ENCODE data around the gene LRMDA.

LRMDA gene

DNA sequence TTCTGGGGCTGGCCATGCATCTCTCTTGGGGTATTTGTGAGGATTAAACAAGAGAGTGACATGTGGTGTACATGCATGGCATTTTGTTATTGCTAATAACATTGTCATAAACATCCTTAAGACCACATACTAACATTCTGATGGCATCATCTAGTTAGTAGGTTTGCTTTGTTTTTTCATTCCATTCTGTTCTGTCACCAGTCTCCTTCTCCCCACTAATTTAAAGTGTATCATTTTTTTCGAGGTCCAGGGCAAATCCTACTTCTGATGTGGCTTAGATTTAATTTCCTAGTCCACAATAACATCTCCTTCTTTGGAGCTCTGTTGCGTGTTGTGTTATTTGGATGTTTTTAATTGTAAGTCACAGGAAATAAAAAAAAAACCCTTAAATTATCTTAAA is 248.1 kb downstream of the LRMDA start:
- Histone ChIP-seq H3K27me3 (ENCODE audit: insufficient read depth, low read depth) (no peaks in the 10 kb centered on the region), H3K4me1 (ENCODE audit: low read depth, poor library complexity, severe bottlenecking) (no peaks in the 10 kb centered on the region), H4K20me1 (ENCODE audit: insufficient read depth) (no peaks in the 10 kb centered on the region), H3K79me2 (ENCODE audit: insufficient read depth, low read depth) (no peaks in the 10 kb centered on the region), H3K4me3 (IDR thresholded peaks at IDR 0.05; ENCODE audit: insufficient read depth, low read depth, low read length) (no peak overlapping the region), H3K9ac (no peak overlapping the region), H2AFZ (ENCODE audit: low read depth) (no peak overlapping the region), H3K4me2 (no peak overlapping the region), H3K36me3 (ENCODE audit: insufficient read depth) (no peaks in the 10 kb centered on the region), H3K27ac (no peak overlapping the region)
- TF ChIP-seq, protein P1, sequence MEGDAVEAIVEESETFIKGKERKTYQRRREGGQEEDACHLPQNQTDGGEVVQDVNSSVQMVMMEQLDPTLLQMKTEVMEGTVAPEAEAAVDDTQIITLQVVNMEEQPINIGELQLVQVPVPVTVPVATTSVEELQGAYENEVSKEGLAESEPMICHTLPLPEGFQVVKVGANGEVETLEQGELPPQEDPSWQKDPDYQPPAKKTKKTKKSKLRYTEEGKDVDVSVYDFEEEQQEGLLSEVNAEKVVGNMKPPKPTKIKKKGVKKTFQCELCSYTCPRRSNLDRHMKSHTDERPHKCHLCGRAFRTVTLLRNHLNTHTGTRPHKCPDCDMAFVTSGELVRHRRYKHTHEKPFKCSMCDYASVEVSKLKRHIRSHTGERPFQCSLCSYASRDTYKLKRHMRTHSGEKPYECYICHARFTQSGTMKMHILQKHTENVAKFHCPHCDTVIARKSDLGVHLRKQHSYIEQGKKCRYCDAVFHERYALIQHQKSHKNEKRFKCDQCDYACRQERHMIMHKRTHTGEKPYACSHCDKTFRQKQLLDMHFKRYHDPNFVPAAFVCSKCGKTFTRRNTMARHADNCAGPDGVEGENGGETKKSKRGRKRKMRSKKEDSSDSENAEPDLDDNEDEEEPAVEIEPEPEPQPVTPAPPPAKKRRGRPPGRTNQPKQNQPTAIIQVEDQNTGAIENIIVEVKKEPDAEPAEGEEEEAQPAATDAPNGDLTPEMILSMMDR (conservative IDR thresholded peaks at IDR 0.05; ENCODE audit: low read depth, low read length) = no peak

DNA sequence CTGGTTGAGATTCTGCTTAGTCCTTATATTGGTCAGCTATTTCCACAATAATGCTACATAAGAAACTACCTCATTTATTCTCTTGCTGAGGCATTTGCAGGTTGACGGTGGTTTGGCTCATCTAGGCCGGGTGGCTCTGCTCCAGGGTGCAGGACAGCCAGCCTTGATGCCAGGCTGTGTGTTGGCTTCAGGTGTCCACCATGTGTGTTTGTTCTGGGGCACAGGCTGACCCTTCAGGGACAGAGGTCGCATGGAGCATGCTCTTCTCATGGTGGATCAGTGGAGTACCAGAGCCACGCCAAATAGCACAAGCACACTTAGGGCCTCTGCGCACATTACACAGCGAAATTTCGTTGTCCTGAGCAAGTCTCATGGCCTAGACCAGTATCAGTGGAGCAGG is 249.9 kb downstream of the LRMDA start:
- Histone ChIP-seq H2AFZ (ENCODE audit: low read depth) (no peak overlapping the region), H3K9ac (no peak overlapping the region), H3K4me3 (IDR thresholded peaks at IDR 0.05; ENCODE audit: insufficient read depth, low read depth, low read length) (no peak overlapping the region), H3K79me2 (ENCODE audit: insufficient read depth, low read depth) (no peaks in the 10 kb centered on the region), H3K4me2 (no peak overlapping the region), H4K20me1 (ENCODE audit: insufficient read depth) (no peaks in the 10 kb centered on the region), H3K27ac (no peak overlapping the region), H3K4me1 (ENCODE audit: low read depth, poor library complexity, severe bottlenecking) (no peaks in the 10 kb centered on the region), H3K27me3 (ENCODE audit: insufficient read depth, low read depth) (no peaks in the 10 kb centered on the region), H3K36me3 (ENCODE audit: insufficient read depth) (no peaks in the 10 kb centered on the region)
- TF ChIP-seq, protein P1 (conservative IDR thresholded peaks at IDR 0.05; ENCODE audit: low read depth, low read length) = no peak

DNA sequence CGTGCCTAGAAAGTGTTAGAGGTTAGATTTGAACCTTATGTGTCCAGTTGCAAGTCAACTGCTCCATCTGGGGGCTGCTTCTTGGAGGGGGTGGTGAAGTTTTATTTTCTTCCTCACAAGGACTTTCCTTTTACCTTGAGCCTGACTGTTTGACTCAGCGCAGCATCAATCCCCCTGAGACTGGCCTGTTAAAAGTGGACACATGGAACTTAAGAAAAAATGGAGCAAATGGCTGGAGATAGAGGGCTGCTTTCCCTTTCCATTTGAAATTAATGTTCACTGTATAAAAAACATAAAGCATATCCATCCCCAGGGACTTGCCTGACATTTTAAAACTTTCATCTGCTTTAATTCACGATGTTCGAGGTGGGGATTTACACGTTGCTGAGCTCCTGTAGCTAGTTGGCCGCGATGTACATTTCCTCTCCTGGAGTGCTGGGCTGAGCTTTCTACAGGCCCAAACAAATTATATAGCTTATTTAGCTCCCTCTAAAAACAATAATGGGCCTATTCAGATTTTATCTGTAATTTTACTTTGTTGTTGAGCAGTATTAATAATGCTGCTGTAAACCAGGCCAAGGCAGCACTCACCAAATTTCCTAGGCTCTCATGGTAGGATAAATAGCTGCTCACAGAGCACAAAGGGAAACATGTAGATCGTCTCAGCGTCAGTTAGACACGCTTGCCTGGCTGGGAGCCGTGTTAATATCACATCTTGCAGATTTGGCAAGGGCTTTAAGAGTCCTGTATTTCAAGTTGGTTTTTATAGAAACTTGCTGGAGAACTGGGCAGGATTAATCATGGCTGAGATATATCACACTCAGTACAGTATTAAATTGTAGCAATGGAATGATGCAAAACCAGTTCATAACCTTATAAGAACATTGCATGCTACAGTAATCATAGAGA is 251.5 kb downstream of the LRMDA start:
- H4K20me1 ChIP-seq (ENCODE audit: insufficient read depth) = no peaks in the 10 kb centered on the region
- no peak overlapping the region for H2AFZ ChIP-seq (ENCODE audit: low read depth)
- no peak overlapping the region for H3K27ac ChIP-seq
- H3K27me3 ChIP-seq (ENCODE audit: insufficient read depth, low read depth) = no peaks in the 10 kb centered on the region
- no peaks in the 10 kb centered on the region for H3K36me3 ChIP-seq (ENCODE audit: insufficient read depth)
- no peak overlapping the region for H3K4me2 ChIP-seq
- TF ChIP-seq, protein P1 (conservative IDR thresholded peaks at IDR 0.05; ENCODE audit: low read depth, low read length) = no peak
- no peaks in the 10 kb centered on the region for H3K4me1 ChIP-seq (ENCODE audit: low read depth, poor library complexity, severe bottlenecking)
- H3K9ac ChIP-seq = no peak overlapping the region
- H3K4me3 ChIP-seq (IDR thresholded peaks at IDR 0.05; ENCODE audit: insufficient read depth, low read depth, low read length) = no peak overlapping the region
- no peaks in the 10 kb centered on the region for H3K79me2 ChIP-seq (ENCODE audit: insufficient read depth, low read depth)

DNA sequence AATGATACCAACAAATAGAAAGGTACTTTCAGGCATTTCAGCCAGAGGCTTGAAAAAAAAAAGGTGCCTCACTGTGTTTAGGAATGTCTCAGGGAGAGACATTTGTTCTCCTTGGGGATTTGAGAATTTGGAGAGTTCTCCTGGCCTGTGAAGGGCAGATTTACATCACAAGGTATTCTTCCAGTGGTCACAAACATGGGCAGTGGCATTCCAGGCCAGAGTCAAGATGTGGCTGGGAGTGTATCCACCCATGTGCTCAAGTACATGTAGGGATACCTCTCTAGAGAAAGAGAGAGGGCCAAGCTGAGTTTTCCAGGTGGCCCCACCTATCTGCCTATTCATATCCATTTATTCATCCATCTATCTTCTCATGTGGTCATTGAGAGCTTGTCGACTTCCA is 253.8 kb downstream of the LRMDA start:
- no peaks in the 10 kb centered on the region for H3K79me2 ChIP-seq (ENCODE audit: insufficient read depth, low read depth)

More for the DNA sequence above, 253.8 kb downstream of the LRMDA start:
- Histone ChIP-seq H3K4me1 (ENCODE audit: low read depth, poor library complexity, severe bottlenecking) (no peaks in the 10 kb centered on the region), H3K27ac (no peak overlapping the region), H3K36me3 (ENCODE audit: insufficient read depth) (no peaks in the 10 kb centered on the region), H4K20me1 (ENCODE audit: insufficient read depth) (no peaks in the 10 kb centered on the region), H3K4me3 (IDR thresholded peaks at IDR 0.05; ENCODE audit: insufficient read depth, low read depth, low read length) (no peak overlapping the region), H2AFZ (ENCODE audit: low read depth) (no peak overlapping the region), H3K27me3 (ENCODE audit: insufficient read depth, low read depth) (no peaks in the 10 kb centered on the region), H3K4me2 (no peak overlapping the region), H3K9ac (no peak overlapping the region)
- TF ChIP-seq, protein P1 (conservative IDR thresholded peaks at IDR 0.05; ENCODE audit: low read depth, low read length) = no peak
